Stimulated activated naive CD8-positive, alpha-beta T cell treated with anti-CD3 and anti-CD28 coated beads, Interleukin-15, Interleukin-2, amounts not matched to agents 100 ng/mL and 50 ng/mL, for 24 hours (primary cell): ENCODE results near the gene CDK7.

ENCODE experiments used
- H3K27ac Mint-ChIP-seq: one replicate; pipeline ENCODE4 v1.8.0; 2021; ENCODE audit warnings: mild to moderate bottlenecking, mixed read lengths
- H3K27me3 Mint-ChIP-seq: one replicate; pipeline ENCODE4 v1.8.0; 2021; ENCODE audit warnings: mixed read lengths
- H3K36me3 Mint-ChIP-seq: one replicate; pipeline ENCODE4 v1.8.0; 2021; ENCODE audit warnings: low read depth, mixed read lengths
- H3K4me1 Mint-ChIP-seq: one replicate; pipeline ENCODE4 v1.8.0; 2021; ENCODE audit warnings: low read depth, mixed read lengths
- H3K4me3 Mint-ChIP-seq: one replicate; pipeline ENCODE4 v1.8.0; 2021; ENCODE audit warnings: mild to moderate bottlenecking, mixed read lengths
- H3K9me3 Mint-ChIP-seq: one replicate; pipeline ENCODE4 v1.8.0; 2021; ENCODE audit warnings: mixed read lengths

Gene CDK7

GRCh38 chr5:69257577-69257976 lies 22.9 kb downstream of the CDK7 start:
- Mint-ChIP-seq H3K27me3 (no peaks in the 10 kb centered on the region), H3K4me1 (no peaks in the 10 kb centered on the region), H3K27ac (no peak overlapping the region), H3K36me3 (peaks cover 59% of the 10 kb centered on the region), H3K9me3 (no peaks in the 10 kb centered on the region), H3K4me3 (no peak overlapping the region)

GRCh38 chr5:69261034-69261433 lies 26.3 kb downstream of the CDK7 start:
- Mint-ChIP-seq H3K36me3 (peaks cover 69% of the 10 kb centered on the region), H3K27ac (no peak overlapping the region), H3K27me3 (no peaks in the 10 kb centered on the region), H3K4me3 (no peak overlapping the region), H3K4me1 (no peaks in the 10 kb centered on the region), H3K9me3 (no peaks in the 10 kb centered on the region)

GRCh38 chr5:69265931-69266330 lies 31.2 kb downstream of the CDK7 start:
- no peaks in the 10 kb centered on the region for H3K9me3 Mint-ChIP-seq
- no peak overlapping the region for H3K27ac Mint-ChIP-seq
- no peak overlapping the region for H3K4me3 Mint-ChIP-seq
- H3K36me3 Mint-ChIP-seq, result peaks cover 56% of the 10 kb centered on the region
- H3K27me3 Mint-ChIP-seq, result no peaks in the 10 kb centered on the region
- H3K4me1 Mint-ChIP-seq, result no peaks in the 10 kb centered on the region

GRCh38 chr5:69268899-69269298 lies 34.2 kb downstream of the CDK7 start:
- Mint-ChIP-seq H3K4me1 (no peaks in the 10 kb centered on the region), H3K27me3 (no peaks in the 10 kb centered on the region), H3K36me3 (peaks cover 54% of the 10 kb centered on the region), H3K27ac (no peak overlapping the region), H3K9me3 (no peaks in the 10 kb centered on the region), H3K4me3 (no peak overlapping the region)

- H3K4me3 Mint-ChIP-seq, result no peak overlapping the region
Observed at GRCh38 chr5:69270840-69271239, 36.2 kb downstream of the CDK7 start.

GRCh38 chr5:69271376-69271775 lies 36.7 kb downstream of the CDK7 start:
- no peak overlapping the region for H3K4me3 Mint-ChIP-seq
- H3K9me3 Mint-ChIP-seq, result no peaks in the 10 kb centered on the region
- H3K27ac Mint-ChIP-seq, result no peak overlapping the region
- no peaks in the 10 kb centered on the region for H3K4me1 Mint-ChIP-seq
- peaks cover 49% of the 10 kb centered on the region for H3K36me3 Mint-ChIP-seq
- H3K27me3 Mint-ChIP-seq, result no peaks in the 10 kb centered on the region

More at GRCh38 chr5:69270840-69271239, 36.2 kb downstream of the CDK7 start:
- Mint-ChIP-seq H3K27me3 (no peaks in the 10 kb centered on the region), H3K36me3 (peaks cover 43% of the 10 kb centered on the region), H3K27ac (no peak overlapping the region), H3K4me1 (no peaks in the 10 kb centered on the region), H3K9me3 (no peaks in the 10 kb centered on the region)

- H3K27ac Mint-ChIP-seq, result no peak overlapping the region
- H3K27me3 Mint-ChIP-seq, result no peaks in the 10 kb centered on the region
- no peaks in the 10 kb centered on the region for H3K4me1 Mint-ChIP-seq
- H3K36me3 Mint-ChIP-seq, result peaks cover 59% of the 10 kb centered on the region
- H3K9me3 Mint-ChIP-seq, result no peaks in the 10 kb centered on the region
- H3K4me3 Mint-ChIP-seq, result no peak overlapping the region
Observed at GRCh38 chr5:69275563-69275962, 40.9 kb downstream of the CDK7 start.

- H3K36me3 Mint-ChIP-seq, result peaks cover 62% of the 10 kb centered on the region
- no peak overlapping the region for H3K27ac Mint-ChIP-seq
- no peaks in the 10 kb centered on the region for H3K9me3 Mint-ChIP-seq
- no peaks in the 10 kb centered on the region for H3K27me3 Mint-ChIP-seq
- no peak overlapping the region for H3K4me3 Mint-ChIP-seq
- H3K4me1 Mint-ChIP-seq, result no peaks in the 10 kb centered on the region
Observed at GRCh38 chr5:69276422-69277174, 41.9 kb downstream of the CDK7 start.

GRCh38 chr5:69279517-69279916 lies 44.8 kb downstream of the CDK7 start:
- Mint-ChIP-seq H3K36me3 (peaks cover 51% of the 10 kb centered on the region), H3K9me3 (no peaks in the 10 kb centered on the region), H3K27ac (no peak overlapping the region), H3K4me1 (no peaks in the 10 kb centered on the region), H3K4me3 (no peak overlapping the region), H3K27me3 (no peaks in the 10 kb centered on the region)

GRCh38 chr5:69281114-69281513 lies 46.4 kb downstream of the CDK7 start:
- Mint-ChIP-seq H3K27me3 (no peaks in the 10 kb centered on the region), H3K9me3 (no peaks in the 10 kb centered on the region), H3K36me3 (peaks cover 56% of the 10 kb centered on the region), H3K27ac (no peak overlapping the region), H3K4me3 (no peak overlapping the region), H3K4me1 (no peaks in the 10 kb centered on the region)

GRCh38 chr5:69284203-69284602 lies 49.5 kb downstream of the CDK7 start:
- no peaks in the 10 kb centered on the region for H3K27me3 Mint-ChIP-seq
- no peaks in the 10 kb centered on the region for H3K4me1 Mint-ChIP-seq
- H3K36me3 Mint-ChIP-seq, result peaks cover 40% of the 10 kb centered on the region
- no peak overlapping the region for H3K4me3 Mint-ChIP-seq
- no peaks in the 10 kb centered on the region for H3K9me3 Mint-ChIP-seq
- no peak overlapping the region for H3K27ac Mint-ChIP-seq

- no peak overlapping the region for H3K27ac Mint-ChIP-seq
- H3K36me3 Mint-ChIP-seq, result peaks cover 29% of the 10 kb centered on the region
- H3K4me1 Mint-ChIP-seq, result no peaks in the 10 kb centered on the region
- no peak overlapping the region for H3K4me3 Mint-ChIP-seq
- no peaks in the 10 kb centered on the region for H3K9me3 Mint-ChIP-seq
- H3K27me3 Mint-ChIP-seq, result no peaks in the 10 kb centered on the region
Observed at GRCh38 chr5:69285448-69286116, 50.9 kb downstream of the CDK7 start.

GRCh38 chr5:69288069-69288468 lies 53.4 kb downstream of the CDK7 start:
- H3K4me1 Mint-ChIP-seq, result no peaks in the 10 kb centered on the region
- peaks cover 21% of the 10 kb centered on the region for H3K36me3 Mint-ChIP-seq
- H3K27me3 Mint-ChIP-seq, result no peaks in the 10 kb centered on the region
- H3K27ac Mint-ChIP-seq, result no peak overlapping the region
- H3K9me3 Mint-ChIP-seq, result no peaks in the 10 kb centered on the region
- no peak overlapping the region for H3K4me3 Mint-ChIP-seq

GRCh38 chr5:69288688-69289087 lies 54.0 kb downstream of the CDK7 start:
- no peak overlapping the region for H3K4me3 Mint-ChIP-seq
- no peak overlapping the region for H3K27ac Mint-ChIP-seq
- H3K27me3 Mint-ChIP-seq, result no peaks in the 10 kb centered on the region
- H3K4me1 Mint-ChIP-seq, result no peaks in the 10 kb centered on the region
- peaks cover 21% of the 10 kb centered on the region for H3K36me3 Mint-ChIP-seq
- no peaks in the 10 kb centered on the region for H3K9me3 Mint-ChIP-seq

- Mint-ChIP-seq H3K27me3 (no peaks in the 10 kb centered on the region), H3K27ac (no peak overlapping the region), H3K36me3 (peaks cover 16% of the 10 kb centered on the region), H3K4me1 (no peaks in the 10 kb centered on the region), H3K9me3 (no peaks in the 10 kb centered on the region), H3K4me3 (no peak overlapping the region)
Observed at GRCh38 chr5:69292306-69292705, 57.6 kb downstream of the CDK7 start.

GRCh38 chr5:69293882-69294281 lies 59.2 kb downstream of the CDK7 start:
- no peak overlapping the region for H3K27ac Mint-ChIP-seq

More at GRCh38 chr5:69293882-69294281, 59.2 kb downstream of the CDK7 start:
- H3K9me3 Mint-ChIP-seq, result no peaks in the 10 kb centered on the region
- no peaks in the 10 kb centered on the region for H3K27me3 Mint-ChIP-seq
- H3K4me3 Mint-ChIP-seq, result no peak overlapping the region
- peaks cover 16% of the 10 kb centered on the region for H3K36me3 Mint-ChIP-seq
- no peaks in the 10 kb centered on the region for H3K4me1 Mint-ChIP-seq
